COLO668 (cell line): ENCODE data around the gene DUSP28.

Experiments
- DNase-seq: peaks from one replicate; lab custom pipeline; 2025; ENCODE audit not compliant: unreplicated experiment; lab: John Stamatoyannopoulos, UW

DUSP28 gene

DNA sequence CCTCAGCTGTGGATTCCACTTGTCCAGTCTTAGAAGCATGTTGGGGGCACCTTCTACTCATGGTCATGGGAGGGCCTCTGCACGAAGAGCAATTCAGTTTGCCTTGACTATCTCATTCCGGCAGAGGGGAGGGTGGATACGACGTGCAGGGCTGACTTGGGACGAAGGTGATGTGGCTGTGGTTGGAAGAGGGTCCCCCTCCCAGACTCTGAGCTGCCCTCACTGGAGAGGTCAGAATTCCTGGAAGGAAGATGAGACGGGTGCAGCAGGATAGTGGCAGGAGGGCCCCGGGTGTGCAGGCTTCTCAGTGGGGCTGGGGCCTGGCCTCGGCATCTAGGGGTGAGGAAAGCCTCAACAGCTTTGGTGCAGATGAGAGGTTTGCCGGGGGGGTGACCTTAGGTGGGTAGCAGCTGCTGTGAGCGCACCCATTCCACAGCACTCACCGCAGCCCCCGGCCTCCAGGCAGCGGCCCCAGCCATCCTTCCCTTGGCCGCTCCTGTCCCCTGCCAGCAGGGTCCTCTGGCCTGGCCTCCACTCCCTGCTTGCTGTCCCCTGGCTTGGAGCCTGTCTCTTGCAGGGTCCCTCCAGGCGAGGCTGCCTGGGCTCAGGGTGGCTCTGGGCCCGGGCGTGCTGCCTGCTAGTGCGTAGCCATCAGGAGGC, 11.3 kb downstream of the DUSP28 start:
- no peak for DNase-seq

DNA sequence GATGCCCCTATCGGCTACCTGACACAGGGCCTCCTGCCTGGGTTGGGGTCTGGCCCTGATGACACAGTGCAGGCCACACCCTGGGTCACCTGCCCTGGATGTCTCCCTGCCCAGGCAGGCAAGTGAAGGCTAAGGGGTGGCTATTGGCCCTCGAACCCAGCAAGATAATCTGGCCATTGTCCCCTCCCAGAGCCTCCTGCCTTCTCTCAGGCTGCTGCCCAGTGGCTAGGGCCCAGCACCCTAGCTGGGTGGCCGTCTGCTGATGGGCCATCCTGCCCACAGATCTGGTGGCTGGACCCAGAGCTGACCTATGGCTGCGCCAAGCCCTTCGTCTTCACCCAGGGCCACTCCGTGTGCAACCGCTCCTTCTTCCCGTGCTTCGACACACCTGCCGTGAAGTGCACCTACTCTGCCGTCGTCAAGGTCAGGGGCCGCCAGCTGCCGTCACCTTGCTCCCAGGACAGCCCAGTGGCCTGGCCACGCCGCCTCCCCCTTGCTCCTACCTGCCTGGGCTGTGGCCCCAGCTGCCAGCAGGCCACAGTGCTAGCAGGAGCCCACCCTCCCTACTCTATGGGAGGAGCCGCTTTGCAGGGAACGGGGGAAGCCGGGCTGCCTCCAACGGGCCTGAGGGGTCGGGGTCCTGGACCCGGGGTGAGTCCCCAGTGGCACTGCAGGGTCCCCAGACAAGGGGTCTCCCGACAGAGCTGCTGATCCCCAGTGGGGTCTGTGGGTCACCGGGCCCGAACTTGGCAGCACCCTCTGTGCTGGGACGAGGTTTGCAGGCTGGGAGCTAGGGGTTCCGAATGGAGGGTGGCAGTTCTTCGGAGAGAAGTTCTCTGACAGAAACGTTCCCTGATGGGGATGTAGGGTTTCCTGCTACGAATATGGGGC, 12.2 kb downstream of the DUSP28 start:
- DNase-seq: no peak

DNA sequence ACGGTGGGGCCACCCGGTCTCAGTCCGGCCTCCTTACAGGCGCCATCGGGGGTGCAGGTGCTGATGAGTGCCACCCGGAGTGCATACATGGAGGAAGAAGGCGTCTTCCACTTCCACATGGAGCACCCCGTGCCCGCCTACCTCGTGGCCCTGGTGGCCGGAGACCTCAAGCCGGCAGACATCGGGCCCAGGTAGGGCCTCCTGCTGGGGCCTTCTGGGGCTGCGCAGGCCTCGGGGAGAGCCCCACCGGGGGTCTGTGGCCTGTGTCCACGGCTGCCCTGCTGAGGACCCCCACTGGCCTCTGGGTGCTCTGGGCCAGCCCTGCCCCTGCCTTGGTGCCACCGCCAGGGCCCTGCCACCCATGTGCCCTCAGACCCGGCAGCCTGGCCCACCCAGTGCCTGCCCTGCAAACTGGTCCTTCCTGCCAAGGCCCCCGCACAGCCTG, 12.9 kb downstream of the DUSP28 start:
- no peak for DNase-seq

DNA sequence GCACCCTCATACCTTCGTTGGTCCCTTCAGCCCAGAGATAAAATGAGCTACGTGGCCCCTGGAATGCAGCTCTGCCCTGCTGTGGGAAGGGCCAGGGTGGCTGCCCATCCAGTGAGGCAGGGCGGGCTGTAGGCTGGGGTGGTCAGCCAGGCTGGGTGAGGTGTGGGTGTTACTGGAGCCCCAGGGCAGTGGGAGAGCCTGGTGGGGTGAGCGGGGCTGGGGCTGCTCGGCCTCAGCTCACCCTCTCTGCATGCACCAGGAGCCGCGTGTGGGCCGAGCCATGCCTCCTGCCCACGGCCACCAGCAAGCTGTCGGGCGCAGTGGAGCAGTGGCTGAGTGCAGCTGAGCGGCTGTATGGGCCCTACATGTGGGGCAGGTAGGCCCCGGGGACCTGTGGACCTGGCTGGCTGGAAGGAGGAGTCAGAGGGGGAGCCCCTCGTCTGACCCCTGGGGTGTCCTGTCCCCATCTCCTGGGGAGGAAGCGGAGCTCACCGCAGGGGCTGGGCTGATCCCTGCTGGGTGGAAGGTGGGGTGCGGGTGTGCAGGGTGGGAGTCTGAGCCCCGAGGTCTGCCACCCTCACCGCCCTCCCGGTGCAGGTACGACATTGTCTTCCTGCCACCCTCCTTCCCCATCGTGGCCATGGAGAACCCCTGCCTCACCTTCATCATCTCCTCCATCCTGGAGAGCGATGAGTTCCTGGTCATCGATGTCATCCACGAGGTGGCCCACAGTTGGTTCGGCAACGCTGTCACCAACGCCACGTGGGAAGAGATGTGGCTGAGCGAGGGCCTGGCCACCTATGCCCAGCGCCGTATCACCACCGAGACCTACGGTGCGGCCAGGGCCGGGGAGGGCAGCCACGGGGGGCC, 13.6 kb downstream of the DUSP28 start:
- DNase-seq: no peak

DNA sequence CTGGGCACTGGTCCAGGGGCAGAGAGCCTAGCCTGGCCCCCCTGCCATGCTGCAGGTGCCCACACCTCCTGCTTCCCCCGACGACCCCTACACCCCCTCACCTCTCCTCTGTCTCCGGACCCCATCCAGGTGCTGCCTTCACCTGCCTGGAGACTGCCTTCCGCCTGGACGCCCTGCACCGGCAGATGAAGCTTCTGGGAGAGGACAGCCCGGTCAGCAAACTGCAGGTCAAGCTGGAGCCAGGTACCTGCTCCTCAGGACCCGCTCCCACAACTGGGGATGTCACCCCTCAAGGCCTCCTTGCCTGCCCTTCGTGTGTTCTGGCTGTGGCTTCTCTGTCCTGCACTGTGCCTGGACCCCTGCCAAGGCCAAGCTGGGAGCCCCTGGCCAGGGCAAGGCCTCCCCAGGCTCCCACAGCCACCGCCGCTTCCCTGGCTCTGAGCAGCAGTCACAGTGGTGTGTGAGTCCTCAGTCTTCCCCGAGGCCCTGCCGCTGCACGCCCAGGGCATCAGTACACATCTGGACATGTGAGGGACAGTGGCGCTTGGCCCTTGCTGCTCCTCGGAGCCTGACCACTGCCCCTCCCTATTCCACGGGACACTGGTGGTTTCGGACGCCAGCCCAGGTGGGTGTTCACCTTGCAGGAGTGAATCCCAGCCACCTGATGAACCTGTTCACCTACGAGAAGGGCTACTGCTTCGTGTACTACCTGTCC, 14.4 kb downstream of the DUSP28 start:
- no peak for DNase-seq

DNA sequence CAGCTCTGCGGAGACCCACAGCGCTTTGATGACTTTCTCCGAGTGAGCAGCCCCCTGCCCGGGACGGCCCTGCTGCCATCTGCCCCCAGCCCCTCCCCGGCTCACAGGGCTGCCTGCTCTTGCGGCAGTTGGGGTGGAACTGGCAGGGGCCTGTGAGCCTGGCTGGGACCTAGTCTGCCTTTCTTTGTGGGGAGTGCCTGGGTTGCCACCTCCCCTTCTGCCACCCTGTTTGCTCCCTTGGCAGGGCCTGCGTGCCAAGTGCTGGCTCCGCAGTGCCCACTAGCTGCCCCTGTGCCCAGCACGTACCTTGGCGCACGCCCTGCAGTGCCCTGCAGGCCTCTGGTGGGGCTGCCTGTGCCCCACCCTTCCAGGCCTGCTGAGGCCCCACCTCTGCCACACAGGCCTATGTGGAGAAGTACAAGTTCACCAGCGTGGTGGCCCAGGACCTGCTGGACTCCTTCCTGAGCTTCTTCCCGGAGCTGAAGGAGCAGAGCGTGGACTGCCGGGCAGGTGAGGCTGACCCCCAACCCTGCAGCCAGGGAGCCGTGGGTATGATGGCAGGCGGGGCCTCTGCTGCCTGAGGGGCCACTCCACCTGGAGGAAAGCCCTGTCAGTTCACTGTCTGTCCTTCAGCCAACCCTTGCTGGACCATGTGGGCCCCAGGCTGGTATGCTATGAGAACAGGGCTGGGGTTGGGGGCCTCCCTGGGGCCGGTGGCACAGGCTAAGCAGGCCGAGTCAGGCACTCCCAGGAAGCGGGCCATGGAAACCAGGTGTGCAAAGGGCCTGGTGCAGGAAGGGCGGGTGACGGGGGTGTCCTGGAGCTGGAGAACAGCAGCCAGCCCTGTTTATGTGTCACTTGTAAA, 15.2 kb downstream of the DUSP28 start:
- DNase-seq: no peak

DNA sequence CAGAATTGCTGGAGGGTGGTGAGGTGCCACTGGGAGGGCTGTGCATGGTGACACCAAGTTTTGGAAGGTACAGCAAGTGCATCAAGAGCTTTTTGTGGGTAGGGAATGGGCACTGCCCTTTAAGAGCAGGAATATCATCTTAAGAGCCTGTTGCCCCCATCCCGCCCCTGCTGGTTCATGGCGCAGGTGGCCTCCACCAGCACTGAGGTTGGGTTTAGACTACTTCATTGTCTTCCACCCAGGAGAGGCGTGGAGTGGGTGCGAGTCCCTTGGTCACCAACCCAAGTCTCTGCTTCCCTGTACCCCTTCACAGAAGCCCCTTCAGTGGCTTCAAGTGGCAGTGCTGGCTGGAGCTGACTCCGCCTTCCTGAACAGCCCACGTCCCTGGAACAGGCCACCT, 15.9 kb downstream of the DUSP28 start:
- no peak for DNase-seq

DNA sequence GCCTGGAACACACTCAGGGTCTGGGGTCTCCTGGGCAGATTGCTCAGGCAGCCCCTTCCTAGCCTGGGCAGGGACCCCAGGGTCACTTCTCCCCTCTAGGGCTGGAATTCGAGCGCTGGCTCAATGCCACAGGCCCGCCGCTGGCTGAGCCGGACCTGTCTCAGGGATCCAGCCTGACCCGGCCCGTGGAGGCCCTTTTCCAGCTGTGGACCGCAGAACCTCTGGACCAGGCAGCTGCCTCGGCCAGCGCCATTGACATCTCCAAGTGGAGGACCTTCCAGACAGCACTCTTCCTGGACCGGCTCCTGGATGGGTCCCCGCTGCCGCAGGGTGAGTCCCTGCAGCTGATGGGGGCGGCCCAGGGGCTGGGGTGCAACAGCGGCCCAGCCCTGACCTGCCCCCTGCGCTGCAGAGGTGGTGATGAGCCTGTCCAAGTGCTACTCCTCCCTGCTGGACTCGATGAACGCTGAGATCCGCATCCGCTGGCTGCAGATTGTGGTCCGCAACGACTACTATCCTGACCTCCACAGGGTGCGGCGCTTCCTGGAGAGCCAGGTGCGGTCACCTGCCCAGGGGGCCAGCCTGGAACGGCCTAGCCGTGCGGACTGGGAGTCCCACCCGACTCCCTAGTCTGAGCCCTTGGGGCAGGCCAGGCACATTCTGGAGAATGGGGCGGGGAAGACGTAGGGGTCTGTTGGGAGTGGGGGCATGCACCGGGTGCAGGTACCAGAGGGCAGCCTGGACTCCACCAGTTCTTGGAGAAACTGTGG, 16.5 kb downstream of the DUSP28 start:
- no peak for DNase-seq

DNA sequence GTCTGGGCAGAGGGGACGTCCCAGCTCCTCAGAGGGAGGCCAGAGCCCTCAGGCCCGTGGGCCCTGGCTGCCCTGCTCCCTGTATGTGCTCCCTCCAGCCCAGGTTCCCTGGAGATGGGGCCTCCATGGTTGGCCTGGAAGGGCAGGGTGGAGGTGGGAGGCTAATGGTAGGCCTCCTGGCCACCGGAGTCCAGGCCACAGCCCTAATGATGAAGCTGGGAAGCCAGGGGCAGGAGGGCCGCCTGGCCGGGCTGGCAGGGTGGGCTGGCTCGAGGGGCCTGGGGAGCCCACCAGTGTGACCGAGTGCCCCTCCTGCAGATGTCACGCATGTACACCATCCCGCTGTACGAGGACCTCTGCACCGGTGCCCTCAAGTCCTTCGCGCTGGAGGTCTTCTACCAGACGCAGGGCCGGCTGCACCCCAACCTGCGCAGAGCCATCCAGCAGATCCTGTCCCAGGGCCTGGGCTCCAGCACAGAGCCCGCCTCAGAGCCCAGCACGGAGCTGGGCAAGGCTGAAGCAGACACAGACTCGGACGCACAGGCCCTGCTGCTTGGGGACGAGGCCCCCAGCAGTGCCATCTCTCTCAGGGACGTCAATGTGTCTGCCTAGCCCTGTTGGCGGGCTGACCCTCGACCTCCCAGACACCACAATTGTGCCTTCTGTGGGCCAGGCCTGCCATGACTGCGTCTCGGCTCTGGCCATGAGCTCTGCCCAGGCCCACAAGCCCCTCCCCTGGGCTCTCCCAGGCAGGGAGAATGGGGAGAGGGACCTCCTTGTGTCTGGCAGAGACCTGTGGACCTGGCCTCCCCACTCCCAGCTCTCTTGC, 17.3 kb downstream of the DUSP28 start:
- no peak for DNase-seq

DNA sequence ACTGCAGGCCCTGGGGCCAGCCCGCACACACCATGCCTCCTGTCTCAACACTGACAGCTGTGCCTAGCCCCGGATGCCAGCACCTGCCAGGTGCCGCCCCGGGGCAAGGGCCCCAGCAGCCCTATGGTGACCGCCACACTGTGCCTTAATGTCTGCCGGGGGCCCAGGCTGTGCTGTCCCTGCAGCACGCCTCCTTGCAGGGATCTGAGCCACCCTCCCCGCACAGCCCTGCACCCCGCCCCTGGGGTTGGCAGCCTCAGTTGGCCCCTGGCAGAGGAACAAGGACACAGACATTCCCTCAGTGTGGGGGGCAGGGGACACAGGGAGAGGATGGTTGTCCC, 17.9 kb downstream of the DUSP28 start:
- no peak for DNase-seq

DNA sequence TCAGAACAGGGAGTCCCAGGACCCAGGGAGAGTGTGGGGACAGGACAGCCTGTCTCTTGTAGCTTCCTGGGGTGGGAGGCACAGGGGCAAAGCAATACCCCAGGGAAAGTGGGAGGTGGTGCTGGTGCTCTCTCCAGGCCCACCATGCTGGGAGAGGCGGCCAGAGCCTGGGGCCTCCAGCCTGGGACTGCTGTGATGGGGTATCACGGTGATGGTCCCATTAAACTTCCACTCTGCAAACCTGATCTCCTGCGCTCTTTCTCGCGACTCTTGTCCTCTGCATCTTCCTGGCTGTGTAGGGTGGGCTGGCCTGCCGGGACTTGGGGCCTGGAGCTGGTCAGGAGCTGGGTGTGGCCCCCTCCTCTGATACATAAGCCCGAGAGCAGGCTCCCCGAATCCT, 18.3 kb downstream of the DUSP28 start:
- DNase-seq: no peak

DNA sequence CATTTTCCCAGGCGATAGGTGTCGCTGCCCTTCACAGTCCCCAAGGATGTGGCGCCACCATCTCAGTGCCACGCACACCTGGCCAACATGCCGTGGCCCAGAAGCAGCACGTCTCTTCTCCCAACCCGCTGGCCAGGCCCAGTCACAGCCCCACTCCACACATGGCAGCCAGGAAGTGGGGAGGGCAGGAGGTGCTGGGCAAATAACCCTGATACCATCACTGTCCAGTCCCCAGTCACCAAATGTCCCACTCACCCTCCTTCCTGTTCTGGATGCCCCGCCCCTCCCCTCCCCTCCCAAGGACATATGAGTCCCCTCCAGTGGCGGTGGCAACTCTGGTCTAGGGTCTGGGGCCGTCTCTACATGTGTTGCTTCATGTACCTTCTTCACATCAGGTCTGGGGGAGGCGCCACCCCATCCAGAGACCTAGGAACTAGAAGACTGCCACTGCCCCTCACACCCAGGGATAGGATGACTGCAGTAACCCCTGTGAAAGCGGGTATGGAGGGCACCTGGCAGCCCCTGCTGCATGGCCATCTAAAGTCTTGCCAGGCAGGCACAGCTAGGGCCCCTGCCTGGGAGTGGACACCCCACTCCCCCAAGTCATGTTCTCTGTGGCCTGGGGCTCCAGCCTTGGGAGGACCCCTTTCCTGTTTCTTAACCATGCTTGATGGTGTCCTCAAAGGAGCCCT, 19.1 kb downstream of the DUSP28 start:
- DNase-seq: no peak

DNA sequence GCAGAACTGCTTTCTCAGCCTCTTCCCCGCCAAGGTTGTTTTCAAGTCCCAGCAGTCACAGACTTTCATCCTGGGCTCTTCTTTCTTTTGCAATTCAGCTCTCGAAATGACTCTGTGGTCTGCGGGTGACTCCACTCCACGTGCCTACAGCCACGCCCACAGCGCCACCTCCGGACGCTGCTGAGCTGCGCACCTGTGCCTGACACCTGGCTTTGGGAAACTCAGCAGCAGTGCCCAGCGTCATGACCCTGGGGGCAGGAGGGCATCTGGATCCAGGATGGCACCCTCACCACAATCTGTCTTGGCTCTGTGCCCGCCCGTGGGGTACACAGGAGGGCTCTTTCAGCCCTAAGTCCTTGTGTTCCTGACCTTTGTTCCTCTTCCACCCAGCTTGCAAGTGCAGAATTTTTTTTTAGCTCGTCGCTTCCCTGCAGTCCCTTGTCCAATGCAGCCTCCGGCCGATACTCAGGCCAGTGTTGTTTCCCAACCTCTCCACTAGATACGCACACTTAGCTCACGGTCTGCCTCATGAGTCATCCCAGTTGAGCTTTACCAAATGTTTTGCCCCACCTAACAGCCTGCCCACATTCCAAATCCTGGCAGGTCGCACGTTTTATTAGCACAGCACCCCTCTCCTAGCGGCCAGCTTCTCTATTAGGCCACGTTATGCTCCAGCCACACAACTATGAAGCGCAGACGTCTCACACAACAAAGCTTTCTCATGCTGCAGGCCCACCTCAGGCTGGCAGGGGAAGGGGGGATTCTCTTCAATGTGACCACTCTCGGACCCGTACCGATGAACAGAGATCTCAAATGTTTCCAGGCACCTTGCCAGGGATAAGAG, 19.8 kb downstream of the DUSP28 start:
- DNase-seq: peak; percentile 87

DNA sequence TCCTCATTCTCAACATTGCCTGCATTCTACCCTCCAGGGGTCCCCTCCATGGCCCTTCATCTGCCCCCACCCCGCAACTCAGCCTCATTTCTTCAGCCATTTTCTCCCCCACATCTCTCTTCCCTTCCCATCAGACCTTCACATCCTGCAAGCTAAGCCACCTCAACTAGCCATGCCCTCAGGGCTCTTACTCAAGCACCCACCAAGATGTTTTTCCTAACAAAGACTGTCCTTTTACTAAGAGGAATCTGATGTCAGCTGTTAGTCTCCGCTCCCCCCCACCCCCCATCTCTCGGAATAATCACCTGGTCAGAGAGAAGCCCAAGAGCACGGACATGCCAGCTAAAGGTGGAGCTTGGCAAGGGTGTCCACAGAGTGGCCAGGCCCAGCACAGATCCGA, 21.7 kb downstream of the DUSP28 start:
- DNase-seq: no peak

DNA sequence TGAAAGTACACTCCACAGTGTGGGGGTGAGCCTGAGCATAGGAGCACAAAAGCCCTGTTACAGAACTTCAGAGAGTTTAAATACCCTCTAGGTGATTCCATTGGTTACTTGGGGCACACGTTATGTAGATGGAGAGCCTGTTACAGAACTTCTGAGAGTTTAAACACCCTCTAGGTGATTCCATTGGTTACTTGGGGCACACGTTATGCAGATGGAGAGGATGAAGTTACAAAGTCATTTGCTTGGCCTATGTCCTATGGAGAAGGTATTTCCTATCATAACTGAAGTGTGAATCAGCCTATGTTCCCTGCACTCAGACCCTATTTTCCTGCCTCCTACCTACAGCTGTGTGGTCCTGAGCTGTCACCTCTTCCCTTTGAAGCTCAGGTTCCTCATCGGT, 22.6 kb downstream of the DUSP28 start:
- DNase-seq: no peak

DNA sequence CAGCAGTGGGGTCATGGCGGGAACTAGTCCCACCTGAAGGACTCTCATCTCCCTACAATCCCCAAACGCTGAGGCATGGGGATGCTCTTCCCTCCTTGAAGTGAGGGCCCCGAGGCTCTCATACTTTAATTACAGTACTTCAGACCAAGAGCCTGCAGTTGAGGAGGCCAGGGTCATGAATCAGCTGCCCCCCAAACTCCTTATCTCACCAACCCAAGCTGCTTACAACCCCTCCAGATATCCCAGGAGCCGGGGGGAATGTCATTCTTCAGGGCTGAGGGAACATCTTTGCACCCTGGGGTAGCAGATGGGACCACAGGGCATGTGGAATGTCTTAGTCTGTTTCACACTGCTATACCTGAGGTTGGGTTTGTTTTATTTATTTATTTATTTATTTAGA, 23.6 kb downstream of the DUSP28 start:
- no peak for DNase-seq

DNA sequence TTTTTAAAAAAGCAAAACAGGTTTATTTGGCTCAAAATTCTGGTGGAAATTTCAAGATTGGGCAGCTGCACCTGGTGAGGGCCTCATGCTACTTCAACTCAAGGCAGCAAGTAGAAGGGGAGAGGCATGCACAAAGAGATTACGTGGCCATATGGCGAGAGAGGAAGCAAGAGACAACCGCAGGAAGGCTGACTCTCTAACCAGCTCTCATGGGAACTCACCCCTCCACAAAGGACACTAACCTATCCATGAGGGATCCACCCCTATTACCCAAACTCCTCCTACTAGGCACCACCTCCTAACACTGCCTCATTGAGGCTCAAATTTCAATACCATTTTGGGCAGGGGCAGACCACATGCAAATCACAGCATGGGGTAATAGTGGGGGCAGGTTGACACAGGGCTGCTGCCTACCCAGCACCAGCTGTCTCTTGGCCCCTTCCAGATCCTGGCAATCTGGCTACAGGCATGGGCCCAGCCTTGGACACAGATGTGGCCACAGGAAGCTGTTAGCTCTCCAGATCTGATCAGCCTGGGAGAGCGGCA, 24.4 kb downstream of the DUSP28 start:
- DNase-seq: peak; percentile 37
